CD4-positive, alpha-beta T cell treated with Interleukin-12 subunit alpha and Interleukin-12 subunit beta, for 1 hour (primary cell): ENCODE data around the gene CACNG3.
"Not testable (repeated sequence)": the region's sequence is repeated elsewhere in the genome, so short reads cannot be mapped to it uniquely, and the experiment has no call there.

Source experiments
- DNase-seq: peaks from one replicate; pipeline ENCODE4 v3.0.0-alpha.2; 2020

The CACNG3 gene

DNA sequence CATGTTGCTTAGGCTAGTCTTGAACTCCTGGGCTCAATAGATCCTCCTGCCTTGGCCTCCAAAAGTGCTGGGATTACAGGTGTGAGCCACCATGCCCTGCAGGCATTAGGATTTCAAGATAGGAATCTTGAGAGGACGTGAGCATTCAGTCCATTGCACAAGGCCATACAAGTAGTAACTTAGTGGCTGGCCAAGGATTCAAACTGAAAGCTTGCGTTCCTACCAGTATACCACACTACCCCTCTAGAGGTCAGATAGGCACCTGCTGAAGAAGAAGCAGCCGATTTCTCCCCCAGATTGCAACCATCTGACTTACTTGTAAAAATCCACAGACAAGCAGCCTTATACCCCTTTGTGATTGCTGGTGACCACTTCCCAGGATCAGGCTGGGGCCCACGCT, 80.9 kb downstream of the CACNG3 start:
- no peak for DNase-seq

DNA sequence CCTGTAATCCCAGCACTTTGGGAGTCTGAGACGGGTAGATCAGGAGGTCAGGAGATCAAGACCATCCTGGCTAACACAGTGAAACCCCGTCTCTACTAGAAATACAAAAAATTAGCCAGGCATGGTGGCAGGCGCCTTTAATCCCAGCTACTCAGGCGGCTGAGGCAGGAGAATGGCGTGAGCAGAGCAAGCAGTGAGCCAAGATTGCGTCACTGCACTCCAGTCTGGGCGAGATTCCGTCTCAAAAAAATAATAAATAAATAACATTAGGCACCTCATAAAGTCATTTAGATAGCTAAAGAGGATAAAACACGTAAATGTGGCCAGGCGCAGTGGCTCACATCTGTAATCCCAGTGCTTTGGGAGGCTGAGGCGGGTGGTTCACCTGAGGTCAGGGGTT, 87.7 kb downstream of the CACNG3 start:
- DNase-seq: not testable (repeated sequence)

DNA sequence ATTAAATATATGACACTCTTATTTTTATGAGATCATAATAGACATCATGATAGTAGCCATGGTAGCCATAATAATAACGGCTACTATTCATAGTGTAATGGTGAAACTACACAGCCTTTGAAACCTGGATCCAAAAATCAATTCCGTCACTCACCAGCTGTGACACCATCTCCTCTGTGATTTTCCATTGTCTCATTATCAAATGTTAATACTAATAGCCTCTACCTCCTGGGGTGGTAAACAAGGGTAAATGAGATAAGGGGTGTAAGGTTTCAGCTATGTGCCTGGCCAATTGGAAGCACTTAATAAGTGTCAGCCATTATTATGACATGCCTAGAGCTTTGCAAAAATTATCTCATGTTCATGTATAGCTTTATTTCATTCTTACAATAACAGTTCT, 88.6 kb downstream of the CACNG3 start:
- no peak for DNase-seq

GRCh38 chr16:24345704-24346103, 89.6 kb downstream of the CACNG3 start:
- no peak for DNase-seq

- no peak for DNase-seq
These were observed 90.6 kb downstream of the CACNG3 start for GRCh38 chr16:24346734-24347133.

- no peak for DNase-seq
These were observed 91.4 kb downstream of the CACNG3 start for GRCh38 chr16:24347556-24347955.

- DNase-seq: no peak
These were observed 92.6 kb downstream of the CACNG3 start for GRCh38 chr16:24348545-24349290.

DNA sequence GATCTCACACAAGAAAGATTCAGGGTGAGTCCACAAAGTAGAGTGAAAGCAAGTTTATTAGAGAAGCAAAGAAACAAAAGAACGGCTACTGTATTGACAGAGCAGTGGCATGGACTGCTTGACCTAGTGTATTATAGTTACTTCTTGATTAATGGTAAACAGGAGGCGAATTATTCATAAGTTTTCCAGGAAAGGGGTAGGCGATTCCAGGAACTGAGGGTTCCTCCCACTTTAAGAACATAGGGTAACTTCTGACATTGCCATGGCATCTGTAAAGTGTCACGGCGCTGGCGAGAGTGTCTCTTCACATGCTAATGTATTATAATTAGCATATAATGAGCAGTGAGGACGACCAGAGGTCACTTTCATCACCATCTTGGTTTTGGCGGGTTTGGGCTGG, 93.2 kb downstream of the CACNG3 start:
- no peak for DNase-seq

DNA sequence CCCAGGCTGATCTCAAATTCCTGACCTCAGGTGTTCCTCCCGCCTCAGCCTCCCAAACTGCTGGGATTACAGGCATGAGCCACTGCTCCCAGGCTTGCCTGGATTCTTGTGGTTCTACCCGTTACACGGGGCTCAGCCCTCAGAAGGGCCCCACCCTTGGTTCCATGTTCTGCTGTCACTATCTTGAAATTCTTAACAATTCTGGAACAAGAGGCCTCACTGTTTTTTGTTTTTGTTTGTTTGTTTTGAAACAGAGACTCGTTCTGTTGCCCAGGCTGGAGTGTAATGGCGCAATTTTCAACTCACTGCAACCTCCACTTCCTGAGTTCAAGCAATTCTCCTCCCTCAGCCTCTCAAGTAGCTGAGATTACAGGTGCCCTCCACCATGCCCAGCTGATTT, 96.6 kb downstream of the CACNG3 start:
- no peak for DNase-seq

- no peak for DNase-seq
These were observed 97.5 kb downstream of the CACNG3 start for GRCh38 chr16:24353622-24354021.

- DNase-seq: no peak
These were observed 101.4 kb downstream of the CACNG3 start for GRCh38 chr16:24357511-24357910.

GRCh38 chr16:24358117-24358516, 102.0 kb downstream of the CACNG3 start:
- DNase-seq: no peak

GRCh38 chr16:24359490-24359889, 103.4 kb downstream of the CACNG3 start:
- DNase-seq: no peak

DNA sequence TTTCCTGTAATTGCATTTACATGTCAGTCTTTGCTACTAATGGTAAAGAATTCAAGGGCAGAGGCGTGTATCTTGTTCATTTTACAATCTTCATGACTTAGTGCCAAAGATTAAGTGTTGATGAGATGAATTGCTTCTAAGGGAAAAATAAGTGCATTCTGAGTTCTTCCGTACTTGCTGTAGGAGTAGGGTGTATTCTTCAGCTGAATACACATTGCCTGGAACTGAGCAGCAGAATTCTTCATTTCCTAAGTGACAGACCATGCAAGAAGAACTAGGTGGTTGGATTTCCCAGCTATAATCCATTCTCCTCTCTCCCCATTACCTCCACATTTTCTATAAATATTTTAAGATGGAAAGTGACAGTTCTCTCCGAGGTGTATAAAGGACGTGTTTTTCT, 104.8 kb downstream of the CACNG3 start:
- no peak for DNase-seq

DNA sequence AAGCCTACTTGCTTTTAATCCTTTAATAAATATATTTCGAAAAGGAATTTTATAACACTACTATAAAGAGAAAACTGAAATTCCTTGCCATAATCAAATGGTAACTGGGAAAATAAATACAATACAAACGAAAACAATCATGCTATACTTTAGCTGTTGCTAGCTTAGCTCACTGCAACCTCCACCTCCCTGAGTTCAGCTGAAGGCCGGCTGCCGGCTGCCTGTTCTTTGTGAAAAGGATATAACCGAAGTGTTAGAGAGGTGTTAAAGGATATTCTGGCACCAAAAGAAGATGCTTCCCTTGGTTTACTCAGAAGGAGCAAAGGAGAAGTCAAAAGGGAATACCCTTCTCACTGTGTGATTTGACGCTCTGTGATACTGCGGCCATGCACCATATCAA, 108.5 kb downstream of the CACNG3 start:
- DNase-seq: no peak

DNA sequence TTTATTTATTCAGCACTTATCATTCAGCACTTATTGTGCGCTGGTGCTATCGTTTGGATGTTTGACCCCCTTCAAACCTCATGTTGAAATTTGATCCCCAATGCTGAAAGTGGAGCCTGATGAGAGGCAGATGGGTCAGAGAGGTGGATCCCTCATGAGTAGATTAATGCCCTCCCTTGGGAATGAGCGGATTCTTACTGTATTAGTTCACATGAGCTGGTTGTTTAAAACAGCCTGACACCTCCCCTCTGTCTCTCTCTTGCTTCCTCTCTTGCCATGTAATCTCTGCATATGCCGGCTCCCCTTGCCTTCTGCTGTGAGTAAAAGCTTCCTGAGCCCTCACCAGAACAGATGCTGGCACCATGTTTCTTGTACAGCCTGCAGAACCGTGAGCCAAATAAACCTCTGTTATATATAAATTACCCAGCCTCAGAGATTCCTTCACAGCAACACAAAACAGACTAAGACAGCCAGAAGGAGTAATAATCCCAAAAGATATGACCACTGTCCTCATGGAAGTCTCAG, 111.1 kb downstream of the CACNG3 start:
- DNase-seq: no peak

- DNase-seq: no peak
These were observed 116.7 kb downstream of the CACNG3 start for GRCh38 chr16:24372824-24373223.

DNA sequence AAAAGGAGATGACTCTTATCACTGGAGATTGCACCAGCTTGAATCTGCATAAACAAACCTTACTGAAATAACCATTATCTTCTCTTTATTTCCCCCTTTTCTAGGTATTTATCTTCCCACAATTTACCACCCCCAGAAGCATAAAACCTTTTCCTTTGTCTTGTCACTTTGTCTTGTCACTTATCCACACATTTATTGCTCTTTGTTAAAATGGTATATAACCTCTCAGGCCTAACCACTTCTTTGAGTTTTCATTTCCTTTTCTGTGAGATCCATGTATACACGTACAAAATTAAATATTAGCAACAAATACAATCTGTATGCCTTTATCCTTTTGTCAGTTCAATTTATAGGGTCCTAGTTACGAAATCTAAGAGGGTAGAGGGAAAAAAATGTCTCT, 122.9 kb downstream of the CACNG3 start:
- DNase-seq: no peak

GRCh38 chr16:24381470-24382118, 125.5 kb downstream of the CACNG3 start:
- DNase-seq: no peak

- no peak for DNase-seq
These were observed 126.8 kb downstream of the CACNG3 start for GRCh38 chr16:24382762-24383407.

DNA sequence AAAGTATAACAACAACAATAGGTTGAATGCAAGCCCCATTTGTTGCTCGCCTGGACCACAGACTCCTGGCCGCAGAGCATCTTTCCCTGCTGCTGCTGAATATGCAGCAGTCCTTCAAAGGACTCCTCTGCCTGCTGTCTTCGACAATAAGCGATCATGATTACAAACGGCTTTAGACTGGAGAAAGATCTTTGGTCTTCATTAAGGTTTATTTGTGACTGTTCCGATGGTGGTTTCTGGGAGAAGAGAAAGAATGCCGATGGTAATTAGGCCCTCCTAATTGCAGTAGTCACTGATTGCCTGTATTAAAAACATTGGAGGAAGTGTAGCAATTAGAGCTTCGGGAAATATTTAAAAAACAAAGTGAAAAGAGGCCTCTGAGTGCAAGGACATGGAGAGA, 138.2 kb downstream of the CACNG3 start:
- DNase-seq: no peak

DNA sequence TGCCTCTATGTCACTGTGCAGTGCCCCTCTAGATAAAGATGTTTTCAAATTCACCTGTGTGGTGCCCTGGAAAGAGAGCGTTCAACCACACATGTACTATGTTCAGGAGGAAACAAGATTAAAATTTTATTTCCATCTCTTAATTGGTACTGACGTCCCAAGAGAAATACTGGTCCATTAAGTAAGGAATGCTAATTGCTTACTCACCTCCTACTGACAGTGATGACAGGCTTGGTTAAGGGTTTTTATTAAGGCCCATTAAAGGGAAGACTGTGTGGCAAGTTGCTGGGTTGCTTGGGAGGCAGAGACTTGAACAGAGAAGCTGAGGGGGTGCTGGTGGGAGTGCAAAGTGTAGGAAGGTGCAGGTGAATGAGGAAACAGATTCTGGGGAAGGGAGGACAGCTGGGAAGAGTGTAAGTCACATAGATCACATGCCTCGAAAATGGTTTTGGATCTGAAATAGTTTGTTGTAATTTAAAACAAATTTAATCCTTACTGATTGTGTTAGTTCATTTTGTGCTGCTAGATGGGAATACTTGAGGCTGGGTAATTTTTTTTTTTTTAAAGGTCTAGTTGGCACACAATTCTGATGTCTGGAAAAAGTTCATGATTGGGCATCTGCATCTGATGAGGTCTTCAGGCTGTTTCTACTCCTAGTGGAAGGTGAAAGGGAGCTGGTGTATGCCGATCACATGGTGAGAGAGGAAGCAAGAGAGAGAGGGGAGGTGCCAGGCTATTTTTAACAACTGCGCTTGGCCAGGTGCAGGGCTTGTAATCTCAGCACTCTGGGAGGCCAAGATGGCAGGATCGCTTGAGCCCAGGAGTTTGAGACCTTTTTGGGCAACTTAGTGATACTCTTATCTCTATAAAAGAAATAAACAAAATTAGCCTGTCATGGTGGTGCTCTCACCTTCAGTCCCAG, 140.5 kb downstream of the CACNG3 start:
- no peak for DNase-seq

- DNase-seq: no peak
These were observed 152.9 kb downstream of the CACNG3 start for GRCh38 chr16:24409045-24409444.
